Inflammatory macrophage treated with lipopolysaccharide for 1 hour (primary cell): Measurements from ENCODE around the gene KCNQ5.

Source experiments
- DNase-seq, 2 donors: peaks; one replicate each; pipeline ENCODE4 v3.0.0-alpha.2; 2020 to 2022

The KCNQ5 gene

DNA sequence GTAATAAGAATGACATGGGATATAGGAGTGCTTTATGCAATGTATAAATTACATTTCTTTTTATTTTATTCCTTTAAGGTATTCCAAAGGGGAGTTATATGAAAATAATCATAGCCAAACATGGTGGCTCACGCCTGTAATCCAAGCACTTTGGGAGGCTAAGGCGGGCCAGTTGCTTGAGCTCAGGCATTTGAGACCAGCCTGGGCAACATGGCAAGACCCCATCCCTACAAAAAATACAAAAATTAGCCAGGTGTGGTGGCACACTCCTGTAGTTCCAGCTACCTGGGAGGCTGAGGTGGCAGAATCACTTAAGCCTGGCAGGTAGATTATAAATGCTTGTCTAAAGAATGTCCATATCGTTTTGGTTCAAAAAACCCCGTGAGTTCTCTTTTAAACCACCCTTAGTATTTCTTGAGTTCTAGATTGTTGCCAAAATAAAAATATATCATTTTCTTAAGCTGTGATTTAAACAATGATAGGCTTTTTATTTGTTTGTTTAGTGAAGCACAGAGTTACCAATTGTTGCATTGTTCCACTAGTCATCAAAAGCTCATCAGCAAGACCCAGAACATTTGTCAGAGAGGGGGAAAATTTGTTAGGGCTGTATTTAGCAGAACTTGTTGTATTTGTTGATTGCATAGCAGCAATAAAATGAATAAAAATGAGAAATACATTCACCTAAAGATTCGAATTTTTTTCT lies 457.2 kb downstream of the KCNQ5 start:
- no peak for DNase-seq

GRCh38 chr6:73079611-73079955 lies 457.7 kb downstream of the KCNQ5 start:
- no peak for DNase-seq

DNA sequence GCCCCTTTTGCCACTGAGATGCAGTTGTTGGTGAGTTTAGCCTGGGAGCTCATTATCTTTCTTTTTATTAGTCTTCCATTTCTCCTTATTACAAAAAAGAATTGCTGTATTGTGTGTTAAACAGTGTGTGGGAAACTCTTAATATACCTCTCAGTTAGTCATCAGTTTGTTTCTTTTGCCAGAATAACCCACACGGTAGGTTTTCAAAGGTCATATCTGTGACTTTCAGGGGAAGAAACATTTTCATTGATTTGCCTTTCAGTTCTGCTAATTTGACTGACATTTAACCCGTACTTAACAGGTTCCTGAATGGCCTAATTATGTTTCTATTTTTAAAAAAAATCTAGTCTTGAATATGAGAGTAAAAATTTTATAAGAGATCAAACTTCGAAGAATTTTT lies 458.1 kb downstream of the KCNQ5 start:
- no peak for DNase-seq

DNA sequence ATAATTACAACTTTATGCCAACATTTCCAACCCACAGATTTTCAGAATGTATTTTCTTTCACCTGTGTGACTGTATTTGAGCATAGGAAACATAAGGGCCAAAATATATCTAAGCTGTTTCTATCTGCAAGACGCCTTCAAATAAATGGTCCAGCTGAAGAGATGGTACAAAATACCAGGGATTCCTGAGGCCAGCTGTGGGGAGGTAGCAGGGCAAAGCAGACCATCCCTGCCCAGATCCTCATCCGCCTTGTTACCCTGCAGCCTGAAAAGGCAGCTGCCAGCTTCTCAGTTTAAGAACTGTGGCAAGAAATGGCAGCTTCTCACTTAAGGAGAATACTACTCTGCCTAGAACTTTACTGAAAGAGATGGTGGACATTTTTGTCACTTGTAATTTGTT lies 460.1 kb downstream of the KCNQ5 start:
- no peak for DNase-seq

GRCh38 chr6:73083886-73084285 lies 462.0 kb downstream of the KCNQ5 start:
- no peak for DNase-seq

- DNase-seq, result no peak
Observed at GRCh38 chr6:73085443-73085871, 463.6 kb downstream of the KCNQ5 start.

DNA sequence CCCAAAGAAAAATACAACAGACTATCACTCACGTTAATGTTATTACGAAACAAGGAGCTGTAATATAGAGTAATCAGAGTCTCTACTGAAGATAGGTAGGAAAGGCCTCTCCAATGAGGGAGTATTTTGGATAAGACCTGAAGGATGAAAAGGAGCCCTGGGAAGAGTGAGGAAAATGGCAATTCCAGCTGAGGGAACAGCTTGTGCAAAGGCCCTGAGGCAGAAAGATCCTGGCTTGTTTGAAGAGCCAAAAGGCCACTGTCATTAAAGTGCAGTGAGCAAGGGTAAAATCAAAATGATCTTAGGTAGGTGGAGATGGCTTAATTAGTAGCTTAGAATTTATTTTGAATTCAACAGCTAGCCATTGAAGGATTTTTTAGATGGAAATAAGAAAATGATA lies 464.9 kb downstream of the KCNQ5 start:
- DNase-seq, result no peak

DNA sequence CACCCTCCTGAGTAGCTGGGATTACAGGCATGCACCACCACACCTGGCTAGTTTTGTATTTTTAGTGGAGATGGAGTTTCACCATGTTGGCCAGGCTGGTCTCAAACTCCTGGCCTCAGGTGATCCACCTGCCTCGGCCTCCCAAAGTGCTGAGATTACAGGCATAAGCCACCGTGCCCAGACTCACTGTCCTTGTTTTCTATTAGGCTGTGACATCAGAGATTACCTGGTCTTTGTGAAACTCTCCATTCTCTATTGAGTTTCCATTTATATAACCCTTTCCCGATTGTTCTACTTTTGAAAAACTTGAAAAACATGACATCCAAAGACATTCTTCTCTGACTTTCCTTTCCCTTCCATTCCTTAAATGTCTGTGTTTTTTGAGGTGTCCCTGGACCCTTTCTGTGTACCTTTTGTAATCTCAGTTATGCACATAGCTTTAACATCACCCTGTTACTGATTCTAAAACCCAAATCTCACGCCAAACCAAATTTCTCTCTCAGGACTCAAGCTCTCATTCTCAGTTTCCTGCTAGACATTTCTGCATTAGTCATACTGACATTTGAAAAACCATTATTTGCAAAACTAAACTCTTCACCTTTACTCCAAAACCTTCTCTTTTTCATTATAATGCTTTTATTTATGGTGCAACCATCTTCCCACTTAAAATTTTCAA lies 466.4 kb downstream of the KCNQ5 start:
- DNase-seq, result no peak

DNA sequence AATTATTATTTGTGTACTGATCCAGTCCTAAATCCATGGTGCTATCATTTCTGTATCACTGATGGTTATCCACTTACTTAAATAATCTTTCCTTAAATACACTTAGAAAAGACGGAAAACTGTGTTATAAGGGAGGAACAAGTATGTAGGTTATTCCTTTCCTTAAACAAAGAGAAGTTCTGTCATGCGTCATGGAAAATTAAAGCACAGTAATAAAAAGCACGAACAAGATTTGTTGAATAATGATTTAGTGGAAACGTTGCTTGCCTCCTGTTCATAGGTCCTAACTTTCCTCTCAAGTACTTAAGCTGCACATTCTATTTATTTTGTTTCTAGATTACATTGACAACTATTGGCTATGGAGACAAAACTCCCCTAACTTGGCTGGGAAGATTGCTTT lies 483.1 kb downstream of the KCNQ5 start:
- DNase-seq, result no peak

- no peak for DNase-seq
Observed at GRCh38 chr6:73107016-73107415, 485.2 kb downstream of the KCNQ5 start.

GRCh38 chr6:73108949-73109348 lies 487.1 kb downstream of the KCNQ5 start:
- DNase-seq, result no peak

DNA sequence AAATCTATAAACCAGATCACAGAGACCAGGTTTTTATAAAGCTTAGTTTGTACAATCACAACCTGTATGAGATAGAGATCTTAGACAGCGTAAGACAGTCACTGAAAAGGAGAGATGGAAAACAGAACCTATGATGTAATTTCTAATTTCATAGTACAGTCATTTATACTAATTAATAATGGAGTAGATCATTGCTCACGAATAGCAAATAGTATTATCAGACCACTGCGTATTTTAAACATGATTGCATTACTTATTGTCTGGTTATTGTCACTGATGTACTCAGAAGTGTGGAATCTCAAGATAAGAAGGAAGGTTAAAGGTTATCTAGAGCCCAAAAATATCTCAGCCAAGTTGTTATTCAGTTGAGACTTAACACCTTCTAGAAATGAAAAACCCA lies 487.8 kb downstream of the KCNQ5 start:
- DNase-seq, result no peak

GRCh38 chr6:73116330-73116729 lies 494.5 kb downstream of the KCNQ5 start:
- no peak for DNase-seq

DNA sequence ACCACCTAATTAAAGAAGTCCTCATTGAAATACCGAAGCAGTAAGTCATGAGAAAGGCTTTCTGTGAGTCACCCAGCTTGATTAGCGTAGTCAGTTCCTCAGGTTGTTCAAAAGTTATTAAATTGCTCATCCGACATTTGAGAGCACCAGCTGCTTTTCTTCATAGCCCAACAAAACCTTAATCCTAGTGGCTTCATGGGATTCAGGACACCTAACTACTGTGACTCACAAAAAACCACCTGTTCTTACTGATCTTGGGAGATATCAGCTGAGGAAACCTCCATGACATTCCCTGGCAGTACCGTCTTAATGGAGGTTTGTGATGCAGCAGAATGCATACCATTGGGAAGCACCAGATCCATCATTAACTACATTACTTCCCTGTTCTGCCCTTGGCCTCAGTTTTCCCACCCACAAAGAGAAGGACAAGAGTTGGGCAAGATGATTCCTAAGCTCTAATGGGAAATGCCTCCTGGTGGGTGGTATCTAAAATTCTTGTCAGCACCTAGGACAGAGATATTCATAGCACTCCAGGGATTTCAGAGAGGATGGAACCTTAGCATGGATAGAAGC lies 499.6 kb downstream of the KCNQ5 start:
- peak in 1 of 2 donors; percentile 31 for DNase-seq

GRCh38 chr6:73123632-73124329 lies 501.9 kb downstream of the KCNQ5 start:
- no peak for DNase-seq

DNA sequence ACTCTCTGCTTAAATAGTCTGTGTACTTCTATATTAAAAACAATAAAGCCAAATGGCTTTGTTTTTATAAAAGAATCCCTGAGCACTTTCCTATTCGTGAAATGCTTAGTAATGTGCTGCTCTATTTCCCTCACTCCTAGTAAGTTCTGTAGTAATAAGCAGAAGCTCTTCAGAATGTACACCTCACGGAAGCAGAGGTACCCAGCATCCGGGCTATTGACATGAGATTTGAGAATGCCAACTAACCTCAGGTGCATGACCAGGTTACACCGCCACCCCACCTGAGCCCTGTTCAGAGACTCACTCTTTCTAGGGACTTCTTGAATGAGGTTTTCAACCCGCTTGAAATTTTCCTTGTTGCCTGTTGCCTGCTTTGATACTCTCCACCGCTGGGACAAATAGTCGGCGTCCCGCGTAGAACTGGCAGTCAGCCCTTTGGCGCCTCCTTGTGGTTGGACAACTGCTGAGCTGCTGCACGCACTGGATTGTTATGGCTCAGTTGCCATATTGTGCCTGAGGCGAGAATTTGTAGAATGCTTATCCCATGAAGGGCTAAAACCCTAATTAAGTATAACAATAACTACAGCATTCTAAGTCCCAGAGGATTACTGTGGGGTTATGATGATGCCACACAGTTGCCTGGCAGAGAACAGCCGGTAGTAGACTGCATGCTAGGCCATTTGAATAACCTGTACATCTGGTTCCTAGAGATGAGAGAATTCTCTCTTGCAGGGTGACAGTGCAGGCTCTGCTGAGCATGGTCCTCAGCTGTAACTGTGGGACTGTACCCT lies 508.0 kb downstream of the KCNQ5 start:
- peak; percentile 42 to 92 for DNase-seq

DNA sequence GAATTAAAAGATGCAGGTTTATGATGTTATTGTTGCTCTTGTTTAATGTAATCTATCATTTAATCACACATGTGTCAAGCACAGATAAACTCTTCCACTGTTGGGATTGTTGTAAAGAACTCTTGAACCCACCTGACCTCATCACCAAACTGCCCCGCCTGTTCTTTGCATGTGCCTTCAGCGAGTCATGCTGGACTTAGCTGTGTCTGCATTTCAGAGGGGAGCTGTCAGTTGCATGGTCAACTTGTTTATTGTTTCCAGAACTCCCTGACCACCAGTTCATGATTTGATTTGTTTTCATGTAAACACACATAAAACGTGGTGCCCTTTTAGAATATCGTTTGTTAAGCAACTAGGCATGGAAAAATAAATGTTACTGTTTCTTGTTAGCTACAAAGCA lies 509.8 kb downstream of the KCNQ5 start:
- DNase-seq, result no peak

- DNase-seq, result no peak
Observed at GRCh38 chr6:73134588-73134987, 512.7 kb downstream of the KCNQ5 start.

GRCh38 chr6:73139681-73140383 lies 518.0 kb downstream of the KCNQ5 start:
- no peak for DNase-seq

DNA sequence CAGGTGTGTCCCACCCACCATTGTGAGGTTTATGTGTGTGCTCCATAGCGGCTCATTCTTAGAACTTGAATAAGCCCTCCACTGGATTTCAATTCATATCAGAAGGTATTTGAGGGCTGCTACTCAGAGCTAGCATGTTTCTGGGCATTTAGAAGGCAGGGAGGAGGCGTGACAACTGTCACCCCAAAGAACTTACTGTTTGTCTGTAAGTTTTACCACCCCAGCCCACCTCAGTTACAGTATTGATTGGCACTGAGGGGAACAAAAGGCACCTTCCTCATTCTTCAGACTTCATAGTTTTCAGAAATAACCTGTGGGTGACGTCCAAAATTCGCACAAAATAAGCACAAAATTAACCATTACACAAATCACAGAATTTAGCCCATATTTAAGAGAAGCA lies 521.7 kb downstream of the KCNQ5 start:
- DNase-seq, result no peak

DNA sequence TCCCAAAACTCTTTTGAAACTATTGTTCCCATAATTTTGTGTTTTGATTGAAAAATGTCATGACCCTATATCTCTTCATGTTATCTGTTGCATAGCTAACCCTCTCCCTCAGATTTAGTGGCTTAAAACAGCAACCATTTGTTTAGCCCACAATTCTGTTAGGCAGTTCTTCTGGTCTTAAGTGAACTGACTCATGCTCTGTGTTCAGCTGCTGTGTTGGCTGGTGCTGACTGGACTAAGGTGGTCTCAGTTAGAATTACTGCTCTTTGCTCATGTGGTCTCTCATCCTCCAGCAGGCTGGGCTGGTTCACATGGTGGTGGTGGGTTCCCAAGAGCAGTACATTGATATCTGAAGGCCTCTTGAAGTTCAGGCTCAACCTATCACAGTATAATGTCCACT lies 522.7 kb downstream of the KCNQ5 start:
- no peak for DNase-seq

- DNase-seq, result no peak
Observed at GRCh38 chr6:73145690-73146089, 523.8 kb downstream of the KCNQ5 start.
